Heart right ventricle (tissue), 16 donors: ENCODE data around the gene ABCA13. TPM values are rescaled to one million over a fixed set of nuclear protein-coding genes. Genes with fewer than 3 reads are reported as not detected.

ENCODE experiments used
- ATAC-seq, 8 donors: fragments of 200-7000 bp; cut with Tn5 transposase; one replicate each; pipeline ENCODE4 v1.9.1; 2020; ENCODE audit warnings: mild to moderate bottlenecking in 8 of 8, moderate library complexity in 8 of 8, moderate number of reproducible peaks in 1 of 8
- DNase-seq, 2 donors: peaks; one replicate each; pipeline ENCODE4 v3.0.0-alpha.2; 2020
- H3K27ac ChIP-seq, 10 donors: fragments of 200-600 bp; sonication (generic) in 2 of 10; one replicate each; pipeline versions ENCODE4 v1.5.0 to v1.8.0; 2020 to 2022; ENCODE audit warnings: mild to moderate bottlenecking in 3 of 10
- H3K27me3 ChIP-seq, 7 donors: fragments of 200-600 bp; one replicate each; pipeline ENCODE4 v1.8.0; 2021 to 2022; ENCODE audit warnings: mild to moderate bottlenecking in 2 of 7
- H3K36me3 ChIP-seq, 9 donors: fragments of 200-600 bp; sonication (generic) in 1 of 9; one replicate each; pipeline versions ENCODE4 v1.5.0 to v1.8.0; 2020 to 2022; ENCODE audit warnings: mild to moderate bottlenecking in 2 of 9
- H3K4me1 ChIP-seq, 9 donors: fragments of 200-600 bp; sonication (generic) in 1 of 9; one replicate each; pipeline versions ENCODE4 v1.5.0 to v1.8.0; 2020 to 2022; ENCODE audit warnings: mild to moderate bottlenecking in 4 of 9
- H3K4me3 ChIP-seq, 10 donors: fragments of 200-600 bp; sonication (generic) in 2 of 10; one replicate each; pipeline versions ENCODE4 v1.5.0 to v1.8.0; 2020 to 2022; ENCODE audit warnings: mild to moderate bottlenecking in 7 of 10, moderate library complexity in 2 of 10
- H3K9me3 ChIP-seq, 11 donors: fragments of 200-600 bp in 10 of 11; sonication (generic) in 2 of 11; one replicate each; pipeline versions ENCODE4 v1.5.0 to v1.8.0; 2013 to 2022; ENCODE audit warnings: mild to moderate bottlenecking in 2 of 11, control low read depth in 1 of 11, moderate library complexity in 1 of 11
- WGBS, 2 donors: extraction: QIAGEN DNeasy Blood & Tissue Kit; methylation state at CpG; one replicate each; pipeline ENCODE4 v1.1.7; 2013; ENCODE audit warnings: inconsistent platforms in 1 of 2; 5-methylcytosine and 5-hydroxymethylcytosine counted together
- intact Hi-C, 10 donors: fragments of 100-400 bp; cut with DNase I; formaldehyde crosslinking; loops; one replicate each; pipeline versions ENCODE4 v1.11.1 to v1.14.2; 2022
- long read RNA-seq, 3 donors: library from polyadenylated mRNA; unstranded; transcript quantifications; one replicate each; pipeline ENCODE4 v2.0.0, GENCODE V29; 2020 to 2021
- polyA plus RNA-seq, 2 donors: library from polyadenylated mRNA; stranded (reverse); fragments of 200-250 nt; gene quantifications; one replicate each; pipeline ENCODE4 v1.2.3, GENCODE V29; 2013
- total RNA-seq, 10 donors: library from RNA; stranded (reverse); fragmentation: NEBNext Ultra II Directional in 3 of 10; extraction: Animal tissue kit (Norgen Biotek cat#: 25700) in 3 of 10; gene quantifications; one replicate each; pipeline versions ENCODE4 v1.2.1 to v1.2.4, GENCODE V29; 2021 to 2023
- TF ChIP-seq, protein P1 (sequence below), 9 donors: fragments of 200-600 bp; sonication (generic) in 2 of 9; IDR thresholded peaks; one replicate each; pipeline versions ENCODE4 v1.5.0 to v1.8.0; 2021 to 2022; ENCODE audit warnings: antibody characterized with exemption in 9 of 9, mild to moderate bottlenecking in 5 of 9, moderate library complexity in 1 of 9
- donor health status: Arrhythmogenic right ventricular cardiomyopathy.
- donor health status: ischemic (EF 13 %, LVEDD 7.1; RV severe dilation, severe dysfunction).
- donor health status: healthy with polysubstance abuse.
- donor health status: DM: no; HTN: yes; CAD: no.
- donor health status: DM: no; HTN: no; CAD: no.
- donor health status: ischemic (EF 25% LVEDD 6.9; RV normal size, moderate dysfunction).
- donor health status: ischemic (EF 25% LVEDD 5.7; RV mildly dilated, moderate dysfunction).
- donor health status: healthy.
- donor health status: DM: yes; HTN: yes; CAD: no.
- donor health status: Ischemic cardiomyopathy.
- donor health status: ischemic (EF 35%, LVEDD 5.7; RV mildly dilated, moderate dysfunction).
- donor health status: nonischemic (EF 11% LVEDD 7.7; RV severe dilation, severe dysfunction).
- donor health status: DM: yes; HTN: yes; CAD: no.
- donor health status: PGD.
- donor health status: ischemic (EF 29% LVEDD 5.4; RV normal size, mild dysfunction).
- donor health status: nonischemic (EF 23%, LVEDD 6.1; RV moderate dilation, normal function).

The ABCA13 gene
- total RNA-seq (under 1 TPM; 0.02 to 0.37 (median 0.07) TPM), polyA plus RNA-seq (under 1 TPM in 1 of 2 donors, not detected in 1; 0.01 TPM)
- long read RNA-seq, donor 1: 0 reads
- long read RNA-seq, donor 2: 0 reads
- long read RNA-seq, donor 3, partial matches to known transcripts: 1 of 1 reads
- long read RNA-seq, donor 3, other reads (novel, unspliced or antisense): 0 of 1 reads

DNA sequence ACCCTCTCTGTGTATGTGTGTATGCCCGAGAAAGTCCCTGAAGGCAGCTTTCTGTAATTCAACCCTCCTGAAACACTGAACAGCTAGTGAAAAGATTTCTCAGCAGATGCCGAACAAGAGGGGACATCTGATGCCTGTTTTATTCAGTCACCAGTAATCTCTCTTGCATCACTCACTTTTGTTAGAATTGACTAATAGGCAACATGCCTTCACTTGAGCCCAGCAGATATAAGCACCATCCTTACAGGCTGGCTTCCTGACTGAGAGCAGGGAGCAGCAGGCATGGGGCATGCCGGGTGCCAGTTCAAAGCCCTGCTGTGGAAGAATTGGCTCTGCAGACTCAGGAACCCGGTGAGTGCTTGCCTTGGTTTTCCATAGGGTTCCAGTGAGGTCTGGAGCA lies at the start of gene ABCA13:
Gene ABCA13 (plus strand): TSS at position 257 of the 400 bp plus-strand sequence. CDS start 26 bp downstream, at position 283.
- 86 to 87% methylated on average over 4 of the region's 4 CpGs for WGBS, 2 donors
- ATAC-seq (no peak), DNase-seq (no peak)
- TF ChIP-seq, protein P1, sequence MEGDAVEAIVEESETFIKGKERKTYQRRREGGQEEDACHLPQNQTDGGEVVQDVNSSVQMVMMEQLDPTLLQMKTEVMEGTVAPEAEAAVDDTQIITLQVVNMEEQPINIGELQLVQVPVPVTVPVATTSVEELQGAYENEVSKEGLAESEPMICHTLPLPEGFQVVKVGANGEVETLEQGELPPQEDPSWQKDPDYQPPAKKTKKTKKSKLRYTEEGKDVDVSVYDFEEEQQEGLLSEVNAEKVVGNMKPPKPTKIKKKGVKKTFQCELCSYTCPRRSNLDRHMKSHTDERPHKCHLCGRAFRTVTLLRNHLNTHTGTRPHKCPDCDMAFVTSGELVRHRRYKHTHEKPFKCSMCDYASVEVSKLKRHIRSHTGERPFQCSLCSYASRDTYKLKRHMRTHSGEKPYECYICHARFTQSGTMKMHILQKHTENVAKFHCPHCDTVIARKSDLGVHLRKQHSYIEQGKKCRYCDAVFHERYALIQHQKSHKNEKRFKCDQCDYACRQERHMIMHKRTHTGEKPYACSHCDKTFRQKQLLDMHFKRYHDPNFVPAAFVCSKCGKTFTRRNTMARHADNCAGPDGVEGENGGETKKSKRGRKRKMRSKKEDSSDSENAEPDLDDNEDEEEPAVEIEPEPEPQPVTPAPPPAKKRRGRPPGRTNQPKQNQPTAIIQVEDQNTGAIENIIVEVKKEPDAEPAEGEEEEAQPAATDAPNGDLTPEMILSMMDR (IDR thresholded peaks at IDR 0.05): no peak
- H3K4me1 ChIP-seq: no peaks in the 10 kb centered on the region
- peaks cover 0 to 10% (median 0%) of the 10 kb centered on the region in 7 donors for H3K27me3 ChIP-seq
- no peaks in the 10 kb centered on the region for H3K9me3 ChIP-seq
- no peak within 1 kb of the TSS for H3K27ac ChIP-seq
- H3K36me3 ChIP-seq: no peaks in the 10 kb centered on the region
- intact Hi-C loops: no loop called here
- no peak within 1 kb of the TSS for H3K4me3 ChIP-seq

GRCh38 chr7:48126037-48126436 lies 45.2 kb upstream of the ABCA13 start:
- DNase-seq (no peak), ATAC-seq (no peak)
- no peaks in the 10 kb centered on the region for H3K36me3 ChIP-seq
- TF ChIP-seq, protein P1 (IDR thresholded peaks at IDR 0.05): no peak
- intact Hi-C loops: no loop called here
- 91 to 96% methylated on average over 2 of the region's 2 CpGs for WGBS, 2 donors
- H3K27me3 ChIP-seq: peaks cover 0 to 16% (median 8%) of the 10 kb centered on the region in 7 donors
- no peak overlapping the region for H3K4me3 ChIP-seq
- peaks cover 0 to 34% (median 0%) of the 10 kb centered on the region in 11 donors for H3K9me3 ChIP-seq
- H3K27ac ChIP-seq: no peak overlapping the region
- no peaks in the 10 kb centered on the region for H3K4me1 ChIP-seq

DNA sequence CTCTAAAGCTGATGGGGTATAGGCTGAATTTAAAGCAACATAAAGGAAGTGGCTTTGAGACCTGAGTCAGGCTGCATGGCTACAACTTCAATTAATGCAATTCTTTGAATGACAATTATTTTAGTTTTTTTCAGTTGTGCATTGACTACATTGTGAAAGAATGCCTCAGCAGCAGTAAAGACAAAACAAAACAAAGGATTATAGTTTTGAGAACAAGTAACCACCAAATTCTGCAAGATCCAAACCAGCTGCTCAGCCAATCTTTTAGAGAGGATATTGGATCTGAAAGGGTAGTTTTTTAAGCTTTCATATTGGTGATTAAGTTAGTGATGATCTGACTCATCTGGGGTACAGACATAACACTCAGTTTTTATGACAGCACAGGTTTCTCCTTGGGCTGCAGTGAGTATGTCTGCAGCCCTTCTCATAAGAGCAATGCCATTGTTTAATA lies 40.6 kb upstream of the ABCA13 start:
- DNase-seq: no peak
- TF ChIP-seq, protein P1 (IDR thresholded peaks at IDR 0.05): no peak
- Histone ChIP-seq H3K4me1 (no peaks in the 10 kb centered on the region), H3K27ac (no peak overlapping the region), H3K27me3 (peaks cover 0 to 21% (median 8%) of the 10 kb centered on the region in 7 donors), H3K4me3 (no peak overlapping the region), H3K9me3 (peaks cover 0 to 16% (median 0%) of the 10 kb centered on the region in 11 donors), H3K36me3 (no peaks in the 10 kb centered on the region)
- ATAC-seq: no peak
- intact Hi-C loops: no loop called here

- no peak overlapping the region for H3K27ac ChIP-seq
- TF ChIP-seq, protein P1 (IDR thresholded peaks at IDR 0.05): no peak
- H3K36me3 ChIP-seq: no peaks in the 10 kb centered on the region
- peaks cover 0 to 21% (median 8%) of the 10 kb centered on the region in 7 donors for H3K27me3 ChIP-seq
- H3K4me3 ChIP-seq: no peak overlapping the region
- H3K4me1 ChIP-seq: no peaks in the 10 kb centered on the region
- ATAC-seq (no peak), DNase-seq (no peak)
- intact Hi-C loops: no loop called here
- H3K9me3 ChIP-seq: no peaks in the 10 kb centered on the region
Measured at GRCh38 chr7:48132792-48133191, 38.5 kb upstream of the ABCA13 start.
